HG03039 (cell line): ENCODE measurements around the gene CTRB2.
"Not testable (repeated sequence)": the region's sequence is repeated elsewhere in the genome, so short reads cannot be mapped to it uniquely, and the experiment has no call there.

Source experiments
- ATAC-seq: cut with Tn5 transposase; IDR thresholded peaks from one replicate; pipeline ENCODE4 v1.9.1; 2021; ENCODE audit warnings: mild to moderate bottlenecking, moderate library complexity; ENCODE audit not compliant: unreplicated experiment

Gene CTRB2

GRCh38 chr16:75207831-75208230, 870 bp upstream of the CTRB2 start:
- no peak for ATAC-seq

DNA sequence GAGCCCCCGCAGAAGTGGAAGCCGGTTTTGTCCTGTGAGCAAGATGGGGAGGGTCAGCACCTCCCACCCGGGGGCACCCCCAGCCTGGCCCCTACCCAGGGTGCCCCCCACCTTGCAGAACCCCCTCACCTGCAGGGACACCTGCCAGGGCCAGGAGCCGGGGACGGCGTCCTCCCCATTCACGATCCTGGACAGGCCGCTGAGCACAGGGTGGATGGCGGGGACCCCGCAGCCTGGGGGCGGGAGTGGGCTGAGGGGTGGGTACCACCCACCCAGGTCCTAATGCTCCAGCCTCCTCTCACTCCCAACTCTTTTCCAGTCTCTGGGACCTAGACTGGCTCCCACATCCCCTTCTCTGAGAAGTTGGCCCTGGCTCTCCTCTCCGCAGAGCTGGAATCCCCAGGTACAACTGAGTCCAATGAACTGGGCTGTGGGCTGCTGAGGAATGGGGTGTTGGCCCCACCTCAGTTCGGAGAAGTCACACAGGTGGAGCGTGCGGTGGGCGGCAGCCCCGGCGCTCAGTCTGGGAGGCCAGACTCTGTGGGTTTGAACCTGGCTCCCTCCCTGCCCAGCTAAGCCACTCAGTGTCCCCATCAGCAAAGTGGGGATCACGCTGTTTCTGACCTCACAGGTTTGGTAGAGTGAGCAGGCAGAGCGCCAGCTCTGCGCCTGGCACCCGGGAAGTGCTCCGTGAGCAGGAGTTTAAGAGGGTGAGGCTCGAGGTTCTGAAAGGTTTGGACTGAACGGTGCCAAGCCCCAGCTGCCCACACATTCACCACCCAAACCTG, 806 bp downstream of the CTRB2 start:
- ATAC-seq = not testable (repeated sequence)

GRCh38 chr16:75205438-75205837, 1.5 kb downstream of the CTRB2 start:
- not testable (repeated sequence) for ATAC-seq

- ATAC-seq = not testable (repeated sequence)
These were observed 2.1 kb downstream of the CTRB2 start for GRCh38 chr16:75204905-75205304.

GRCh38 chr16:75204410-75204758, 2.6 kb downstream of the CTRB2 start:
- no peak for ATAC-seq

DNA sequence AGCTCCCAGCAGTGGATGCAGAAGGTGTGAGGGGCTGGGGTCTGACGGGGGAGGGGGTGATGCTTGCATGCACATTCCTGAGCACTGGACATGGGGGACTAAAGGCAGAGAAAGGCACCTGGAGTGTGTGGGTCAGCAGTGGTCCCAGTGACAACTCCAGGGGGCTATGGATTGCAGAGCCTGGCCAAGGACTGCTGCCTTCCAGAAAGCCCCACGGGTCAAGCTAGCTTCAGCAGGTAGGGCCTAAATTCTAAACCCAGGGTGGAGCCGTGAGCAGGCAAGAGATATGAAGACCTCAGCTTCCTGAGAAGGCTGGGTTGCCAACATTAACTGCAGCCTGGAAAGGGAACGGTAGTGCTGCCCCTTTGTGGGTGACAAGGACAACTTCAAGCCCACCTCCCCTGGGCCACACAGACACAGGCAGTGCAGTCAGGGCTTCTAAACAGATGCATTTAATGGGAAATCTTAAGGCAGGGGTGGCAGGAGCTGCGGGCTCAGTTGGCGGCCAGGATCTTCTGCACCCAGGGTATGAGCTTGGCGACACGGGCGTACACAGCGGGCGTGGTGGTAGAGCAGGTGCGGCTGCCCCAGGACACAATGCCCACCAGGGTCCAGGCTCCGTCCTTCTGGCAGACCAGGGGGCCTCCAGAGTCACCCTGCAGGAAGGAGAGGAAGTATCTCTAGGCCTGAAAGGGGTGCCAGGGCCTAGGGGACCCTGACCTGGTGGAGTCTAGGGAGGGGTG, 3.1 kb downstream of the CTRB2 start:
- no peak for ATAC-seq

GRCh38 chr16:75203096-75203495, 3.9 kb downstream of the CTRB2 start:
- no peak for ATAC-seq

GRCh38 chr16:75202069-75202590, 4.8 kb downstream of the CTRB2 start:
- ATAC-seq = no peak

DNA sequence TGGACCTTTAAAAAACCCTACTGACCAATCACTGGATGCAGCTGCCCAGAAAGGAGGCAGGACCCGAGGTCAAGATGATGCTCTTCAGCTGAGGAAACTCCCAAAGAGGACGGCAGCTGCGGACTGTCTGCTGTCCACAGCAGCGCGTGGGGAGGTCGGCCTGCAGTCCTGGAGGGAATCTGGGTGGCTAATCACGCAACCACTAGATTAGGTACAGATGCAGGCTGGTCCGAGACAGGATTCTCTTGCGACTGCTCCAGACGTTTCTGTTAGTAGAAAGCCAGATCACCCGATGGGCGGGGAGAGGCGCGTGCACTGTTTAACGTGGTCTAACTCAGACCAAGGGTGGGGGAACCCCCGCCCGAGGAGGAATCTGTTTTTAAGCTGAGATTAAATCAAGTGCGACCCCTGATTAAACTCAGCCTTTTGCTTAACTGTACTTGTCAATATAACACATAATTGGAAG, 8.8 kb downstream of the CTRB2 start:
- ATAC-seq = no peak

- ATAC-seq = no peak
These were observed 9.3 kb downstream of the CTRB2 start for GRCh38 chr16:75197522-75198134.

DNA sequence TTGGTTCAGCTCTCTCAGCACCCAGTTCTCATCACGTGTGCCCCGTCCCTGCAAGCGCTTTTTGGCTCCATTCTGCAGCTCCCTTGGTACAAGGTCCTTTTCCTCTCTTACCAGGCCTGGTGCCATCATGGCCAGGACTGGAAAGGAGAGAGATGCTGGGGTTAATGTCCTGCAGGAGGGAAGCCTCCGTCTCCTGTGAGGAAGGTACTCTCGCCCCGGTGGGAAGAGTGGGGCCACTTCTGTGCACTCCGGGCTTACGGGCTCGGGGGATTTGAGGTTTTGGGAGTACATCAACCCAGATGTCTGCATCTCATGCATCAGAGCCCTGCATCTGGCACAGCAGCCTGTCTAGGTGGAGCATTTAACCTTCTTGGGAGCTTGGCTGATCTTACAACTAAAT, 10.1 kb downstream of the CTRB2 start:
- no peak for ATAC-seq

GRCh38 chr16:75195811-75196790, 10.9 kb downstream of the CTRB2 start:
- ATAC-seq = no peak

DNA sequence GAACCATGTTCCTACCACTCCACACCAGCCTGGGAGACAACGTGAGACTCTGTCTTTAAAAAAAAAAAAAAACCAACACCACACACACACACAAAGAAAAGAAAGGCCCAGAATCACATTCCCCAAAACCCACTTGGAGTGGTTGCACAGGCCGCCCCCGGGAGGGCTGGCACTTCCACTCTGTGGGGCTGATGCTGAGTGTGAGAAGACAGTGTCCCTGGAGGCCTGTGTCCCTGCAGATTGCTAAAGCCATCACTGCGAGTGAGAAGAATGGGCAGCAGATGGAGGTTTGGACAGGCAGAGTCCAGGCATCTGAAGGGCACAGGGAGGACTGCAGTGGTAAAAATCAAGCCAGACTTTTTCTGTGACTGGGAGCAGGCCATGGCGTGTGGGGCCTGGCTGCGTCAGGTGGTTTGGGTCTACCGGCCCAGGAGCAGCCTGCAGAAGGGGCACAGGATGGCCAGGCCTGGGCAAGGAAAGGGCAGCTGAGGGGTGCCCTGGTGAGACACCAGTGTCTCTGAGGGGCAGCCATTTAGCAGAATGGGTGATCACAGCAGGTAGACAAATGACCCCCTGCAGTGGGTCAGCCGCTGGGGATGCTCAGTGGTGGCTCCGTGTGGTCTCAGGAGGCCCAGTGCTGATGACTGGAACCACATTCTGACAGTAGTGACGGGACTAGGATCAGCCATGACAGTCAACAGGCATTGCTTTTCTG, 13.1 kb downstream of the CTRB2 start:
- no peak for ATAC-seq

- no peak for ATAC-seq
These were observed 13.7 kb downstream of the CTRB2 start for GRCh38 chr16:75193265-75193650.

DNA sequence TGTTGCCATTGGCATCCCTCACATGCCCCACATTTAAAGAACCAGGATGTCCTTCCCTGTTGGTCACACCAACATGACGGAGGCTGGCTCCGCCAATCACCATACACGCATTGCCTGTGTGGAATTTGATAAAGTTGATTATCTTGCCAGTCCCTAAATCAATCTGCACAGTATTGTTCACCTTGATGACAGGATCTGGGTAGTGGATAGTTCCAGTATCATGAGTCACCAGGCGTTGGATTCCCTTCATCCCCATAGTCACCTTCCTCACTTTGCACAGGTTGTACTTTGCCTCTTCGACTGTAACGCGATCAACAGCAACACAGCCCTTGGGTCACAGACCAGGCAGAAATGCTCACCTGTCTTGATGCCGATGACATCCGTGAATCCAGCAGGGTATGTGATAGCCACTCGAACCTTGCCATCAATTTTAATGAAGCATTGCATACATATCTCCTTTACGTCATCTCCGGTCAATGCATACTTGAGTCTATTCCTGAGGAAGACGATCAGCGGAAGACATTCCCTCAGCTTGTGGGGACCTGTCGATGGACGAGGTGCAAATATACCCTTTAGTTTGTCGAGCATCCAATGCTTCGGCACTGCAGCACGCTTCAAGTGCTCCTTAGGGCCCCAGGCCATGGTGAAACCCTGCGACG, 14.2 kb downstream of the CTRB2 start:
- ATAC-seq = no peak

GRCh38 chr16:75189638-75190245, 17.2 kb downstream of the CTRB2 start:
- no peak for ATAC-seq

DNA sequence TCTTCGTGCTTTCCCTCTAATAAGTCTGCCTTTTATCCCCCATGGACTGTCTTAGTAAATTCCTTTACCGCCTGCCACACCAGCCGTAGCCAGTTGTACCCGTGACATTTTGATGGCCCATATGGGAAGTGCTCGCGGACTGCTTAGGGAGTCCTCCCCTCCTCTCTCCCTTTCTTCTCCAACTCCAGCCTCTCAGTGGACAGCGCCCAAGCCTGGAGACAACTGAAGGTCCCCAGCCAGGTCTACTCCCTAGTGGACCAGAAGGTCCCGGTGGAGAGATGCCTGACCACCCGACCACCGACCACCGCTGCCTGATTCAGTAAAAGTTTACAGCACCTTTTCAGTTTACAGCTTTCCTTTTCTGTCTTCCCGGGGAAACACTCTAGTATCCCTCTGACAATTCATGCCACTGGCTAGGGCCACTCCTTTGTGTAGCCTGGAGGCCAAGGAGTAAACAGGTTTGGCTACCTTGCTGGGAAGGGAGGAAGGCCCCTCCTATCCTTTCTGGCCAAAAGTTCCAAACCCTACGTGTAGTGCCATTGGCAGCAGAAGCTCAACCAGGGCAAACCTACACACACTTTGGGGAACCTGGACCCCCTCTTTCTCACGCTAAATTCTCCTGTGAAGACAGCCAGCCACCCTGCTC, 18.0 kb downstream of the CTRB2 start:
- ATAC-seq = no peak

DNA sequence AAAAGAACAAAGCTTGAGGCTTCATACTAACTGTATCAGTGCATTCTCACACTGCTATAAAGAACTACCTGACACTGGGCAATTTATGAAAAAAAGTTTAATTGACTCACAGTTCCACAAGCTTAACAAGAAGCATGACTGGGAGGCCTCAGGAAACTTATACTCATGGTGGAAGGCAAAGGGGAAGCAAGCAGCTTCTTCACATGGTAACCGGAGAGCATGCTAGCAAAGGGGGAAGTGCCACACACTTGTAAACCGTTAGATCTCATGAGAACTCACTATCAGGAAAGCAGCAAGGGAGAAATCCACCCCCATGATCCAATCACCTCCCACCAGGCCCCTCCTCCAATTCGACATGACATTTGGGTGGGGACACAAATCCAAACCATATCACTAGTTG, 25.3 kb downstream of the CTRB2 start:
- ATAC-seq = no peak
